Measurements from ENCODE around the gene ZNF839. TPM values are rescaled to one million over a fixed set of nuclear protein-coding genes. Genes with fewer than 3 reads are reported as not detected.

ZNF839 gene
- total RNA-seq, 2 donors from 2014 or later, result 4.2 to 7.0 TPM

- DNase-seq (ENCODE audit: low spot score) (no peak), ATAC-seq (ENCODE audit: insufficient number of reproducible peaks, low FRiP score, low read depth) (no peak)
- Histone ChIP-seq H3K27me3 (replicated peaks; ENCODE audit: insufficient read depth) (no peaks in the 10 kb centered on the region), H3K4me1 (ENCODE audit: control insufficient read depth in 1 of 2, low read depth in 2 of 2) (no peaks in the 10 kb centered on the region), H3K36me3 (peaks cover 46% of the 10 kb centered on the region), H3K27ac (no peak overlapping the region), H3K4me3 (no peak overlapping the region), H3K9me3 (no peaks in the 10 kb centered on the region)
- no peak for TF ChIP-seq CTCF (IDR thresholded peaks at IDR 0.05)
Observed at GRCh38 chr14:102344084-102344483, 24.5 kb downstream of the ZNF839 start.

- no peak for ATAC-seq (ENCODE audit: insufficient number of reproducible peaks, low FRiP score, low read depth)
Observed at GRCh38 chr14:102344485-102344884, 24.9 kb downstream of the ZNF839 start.

GRCh38 chr14:102345232-102345631 lies 25.7 kb downstream of the ZNF839 start:
- DNase-seq (ENCODE audit: low spot score) (no peak), ATAC-seq (ENCODE audit: insufficient number of reproducible peaks, low FRiP score, low read depth) (no peak)
- Histone ChIP-seq H3K9me3 (no peaks in the 10 kb centered on the region), H3K27me3 (replicated peaks; ENCODE audit: insufficient read depth) (no peaks in the 10 kb centered on the region), H3K27ac (no peak overlapping the region), H3K4me3 (no peak overlapping the region), H3K36me3 (peaks cover 50% of the 10 kb centered on the region), H3K4me1 (ENCODE audit: control insufficient read depth in 1 of 2, low read depth in 2 of 2) (no peaks in the 10 kb centered on the region)
- no peak for TF ChIP-seq CTCF (IDR thresholded peaks at IDR 0.05)

More at GRCh38 chr14:102344485-102344884, 24.9 kb downstream of the ZNF839 start:
- Histone ChIP-seq H3K4me3 (no peak overlapping the region), H3K4me1 (ENCODE audit: control insufficient read depth in 1 of 2, low read depth in 2 of 2) (no peaks in the 10 kb centered on the region), H3K27me3 (replicated peaks; ENCODE audit: insufficient read depth) (no peaks in the 10 kb centered on the region), H3K9me3 (no peaks in the 10 kb centered on the region), H3K27ac (no peak overlapping the region), H3K36me3 (peaks cover 49% of the 10 kb centered on the region)
- DNase-seq (ENCODE audit: low spot score), result no peak
- no peak for TF ChIP-seq CTCF (IDR thresholded peaks at IDR 0.05)

GRCh38 chr14:102346645-102347044 lies 27.1 kb downstream of the ZNF839 start:
- Histone ChIP-seq H3K27ac (no peak overlapping the region), H3K4me1 (ENCODE audit: control insufficient read depth in 1 of 2, low read depth in 2 of 2) (peaks cover 0 to 2% of the 10 kb centered on the region in 2 donors), H3K36me3 (peaks cover 50% of the 10 kb centered on the region), H3K27me3 (replicated peaks; ENCODE audit: insufficient read depth) (no peaks in the 10 kb centered on the region), H3K9me3 (no peaks in the 10 kb centered on the region), H3K4me3 (no peak overlapping the region)
- TF ChIP-seq CTCF (IDR thresholded peaks at IDR 0.05), result no peak
- DNase-seq (ENCODE audit: low spot score) (no peak), ATAC-seq (ENCODE audit: insufficient number of reproducible peaks, low FRiP score, low read depth) (no peak)

GRCh38 chr14:102348376-102348775 lies 28.8 kb downstream of the ZNF839 start:
- Histone ChIP-seq H3K36me3 (peaks cover 47% of the 10 kb centered on the region), H3K9me3 (no peaks in the 10 kb centered on the region), H3K27ac (no peak overlapping the region), H3K4me1 (ENCODE audit: control insufficient read depth in 1 of 2, low read depth in 2 of 2) (peaks cover 0 to 8% of the 10 kb centered on the region in 2 donors), H3K27me3 (replicated peaks; ENCODE audit: insufficient read depth) (no peaks in the 10 kb centered on the region), H3K4me3 (no peak overlapping the region)
- ATAC-seq (ENCODE audit: insufficient number of reproducible peaks, low FRiP score, low read depth) (no peak), DNase-seq (ENCODE audit: low spot score) (no peak)
- TF ChIP-seq CTCF (IDR thresholded peaks at IDR 0.05), result no peak
